Naive thymus-derived CD8-positive, alpha-beta T cell (primary cell): Measurements from ENCODE around the gene PAXX. TPM values are rescaled to one million over a fixed set of nuclear protein-coding genes. Genes with fewer than 3 reads are reported as not detected.
"Not testable (repeated sequence)": the region's sequence is repeated elsewhere in the genome, so short reads cannot be mapped to it uniquely, and the experiment has no call there.

Source experiments
- ATAC-seq, 2 donors: fragments of 150-1000 bp; cut with Tn5 transposase in 1 of 2; sonication (Bioruptor Pico), chemical (Tn5 transposase) in 1 of 2; 1 replicate in 1 of 2; 2 replicates in 1 of 2; pipeline ENCODE4 v1.10.0; 2021; ENCODE audit warnings: mild to moderate bottlenecking in 2 of 2, moderate library complexity in 2 of 2
- POLR2A ChIA-PET: fragments of 350-600 bp; sonication (Branson Sonifier 250); formaldehyde crosslinking; loops from one replicate; lab custom pipeline; 2021; ENCODE audit warnings: antibody characterized with exemption; lab: Charles Lee
- DNase-seq, 10 donors: peaks; one replicate each; pipeline versions ENCODE4 v3.0.0 to v3.0.0-alpha.2; 2020 to 2022
- H3K27ac Mint-ChIP-seq, 10 donors: one replicate each; pipeline ENCODE4 v1.8.0; 2020 to 2022; ENCODE audit warnings: mild to moderate bottlenecking in 10 of 10, mixed read lengths in 10 of 10, moderate library complexity in 4 of 10, inconsistent platforms in 1 of 10
- H3K27me3 Mint-ChIP-seq, 5 donors: one replicate each; pipeline ENCODE4 v1.8.0; 2021 to 2022; ENCODE audit warnings: mixed read lengths in 5 of 5
- H3K36me3 Mint-ChIP-seq, 3 donors: one replicate each; pipeline ENCODE4 v1.8.0; 2020 to 2022; ENCODE audit warnings: mixed read lengths in 3 of 3, mild to moderate bottlenecking in 2 of 3, inconsistent platforms in 1 of 3
- H3K4me1 Mint-ChIP-seq, 4 donors: one replicate each; pipeline ENCODE4 v1.8.0; 2021 to 2022; ENCODE audit warnings: mixed read lengths in 4 of 4
- H3K4me3 Mint-ChIP-seq, 10 donors: one replicate each; pipeline ENCODE4 v1.8.0; 2020 to 2022; ENCODE audit warnings: mild to moderate bottlenecking in 10 of 10, mixed read lengths in 10 of 10, moderate library complexity in 6 of 10, inconsistent platforms in 1 of 10
- H3K9me3 Mint-ChIP-seq, 9 donors: one replicate each; pipeline ENCODE4 v1.8.0; 2020 to 2022; ENCODE audit warnings: mixed read lengths in 9 of 9, mild to moderate bottlenecking in 3 of 9, inconsistent platforms in 1 of 9, moderate library complexity in 1 of 9
- polyA plus RNA-seq, 3 donors: library from polyadenylated mRNA; unstranded; fragments of 300-500 nt; fragmentation: Illumina TruSeq; gene quantifications; one replicate each; pipeline ENCODE4 v1.2.3, GENCODE V29; 2021
- total RNA-seq, 8 experiments: library from RNA in 2 of 8; stranded (reverse) in 2 of 8; gene quantifications; one replicate each; pipeline ENCODE4 v1.2.3 and lab custom pipeline; 2021 to 2026

Gene PAXX
- total and polyA plus RNA-seq, 5 experiments from 2014 or later = 104 to 137 (median 119) TPM

DNA sequence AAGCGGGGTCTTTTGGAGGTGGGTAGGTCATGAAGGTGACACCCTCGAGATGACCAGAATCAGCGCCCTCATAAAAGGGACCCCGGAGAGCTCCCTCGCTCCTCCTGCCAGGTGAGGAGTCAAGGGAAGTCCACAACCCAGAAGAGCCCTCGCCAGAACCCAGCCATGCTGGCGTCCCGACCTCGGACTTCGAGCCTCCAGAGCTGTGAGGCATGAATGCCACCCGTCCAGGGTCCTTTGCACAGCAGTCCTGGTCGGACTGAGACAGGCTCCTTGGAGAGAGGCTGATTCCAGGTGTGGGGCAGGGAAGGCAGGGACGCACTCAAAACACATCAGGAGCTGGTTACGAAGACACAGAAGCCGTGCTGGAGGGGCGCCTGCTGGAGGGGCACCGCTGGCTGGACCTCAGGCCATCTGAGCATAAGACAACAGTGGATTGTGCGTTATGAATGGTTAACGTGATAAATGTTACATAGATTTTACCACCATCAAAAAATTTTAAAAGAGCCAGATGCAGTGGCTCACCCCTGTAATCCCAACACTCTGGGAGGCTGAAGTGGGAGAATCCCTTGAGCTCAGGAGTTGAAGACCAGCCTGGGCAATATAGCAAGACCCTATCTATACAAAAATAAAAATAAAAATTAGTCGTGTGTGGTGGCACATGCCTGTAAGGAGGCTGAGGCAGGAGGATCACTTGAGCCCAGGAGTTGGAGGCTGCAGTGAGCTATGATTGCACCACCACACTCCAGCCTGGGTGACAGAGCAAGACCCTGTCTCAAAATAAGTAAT, 9.8 kb downstream of the PAXX start:
- POLR2A ChIA-PET = interaction anchor here (0.6 to 2.6 kb wide), 3 partner anchors 9 to 197 kb away, joined by 3 to 8 read pairs (median 5); partner anchors contain the start of gene PAXX
- no peak for ATAC-seq
- H3K36me3 Mint-ChIP-seq = no peaks in the 10 kb centered on the region
- peaks cover 23 to 37% (median 31%) of the 10 kb centered on the region in 4 donors for H3K4me1 Mint-ChIP-seq
- no peak for DNase-seq
- H3K27ac Mint-ChIP-seq = no peak overlapping the region
- no peak overlapping the region for H3K4me3 Mint-ChIP-seq
- H3K27me3 Mint-ChIP-seq = no peaks in the 10 kb centered on the region
- no peaks in the 10 kb centered on the region for H3K9me3 Mint-ChIP-seq

DNA sequence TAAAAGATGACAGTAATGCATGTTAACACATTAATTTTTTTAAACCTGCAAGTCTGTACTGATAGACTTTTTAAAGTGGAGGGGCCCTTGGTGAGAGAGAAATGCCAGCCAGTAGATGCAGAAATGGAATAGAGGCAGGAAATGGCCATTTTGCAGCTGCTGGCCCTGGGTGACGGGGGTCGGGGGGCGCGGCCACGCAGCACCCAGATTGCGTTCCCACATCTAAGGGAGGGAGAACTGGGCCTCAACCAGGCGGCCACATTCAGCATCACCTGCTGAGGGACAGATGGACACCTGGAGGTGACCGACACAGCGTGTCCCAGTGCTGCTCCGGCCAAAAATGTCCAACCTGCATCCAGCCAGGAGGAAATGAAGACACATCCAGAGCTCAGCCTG, 10.4 kb downstream of the PAXX start:
- ATAC-seq = no peak
- no peak overlapping the region for H3K4me3 Mint-ChIP-seq
- no peak for DNase-seq
- no peak overlapping the region for H3K27ac Mint-ChIP-seq
- H3K27me3 Mint-ChIP-seq = no peaks in the 10 kb centered on the region
- H3K4me1 Mint-ChIP-seq = peaks cover 21 to 33% (median 28%) of the 10 kb centered on the region in 4 donors
- no peaks in the 10 kb centered on the region for H3K9me3 Mint-ChIP-seq
- POLR2A ChIA-PET = interaction anchor here (0.6 to 2.6 kb wide), 3 partner anchors 10 to 198 kb away, joined by 3 to 8 read pairs (median 5); partner anchors contain the start of gene PAXX
- no peaks in the 10 kb centered on the region for H3K36me3 Mint-ChIP-seq

DNA sequence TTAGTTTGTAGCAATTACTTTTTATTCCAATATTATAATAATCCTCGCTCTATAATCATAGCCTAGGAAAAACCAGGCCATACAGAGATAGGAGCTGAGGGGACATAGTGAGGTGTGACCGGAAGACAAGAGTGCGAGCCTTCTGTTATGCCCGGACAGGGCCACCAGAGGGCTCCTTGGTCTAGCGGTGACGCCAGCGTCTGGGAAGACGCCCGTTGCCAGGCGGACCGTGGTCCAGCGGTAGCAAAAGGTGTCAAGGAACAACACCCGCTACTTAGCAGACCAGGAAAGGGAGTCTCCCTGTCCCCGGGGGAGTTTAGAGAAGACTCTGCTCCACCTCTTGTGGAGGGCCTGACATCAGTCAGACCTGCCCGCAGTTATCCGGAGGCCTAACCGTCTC, 12.1 kb downstream of the PAXX start:
- peaks cover 12 to 21% (median 17%) of the 10 kb centered on the region in 4 donors for H3K4me1 Mint-ChIP-seq
- H3K9me3 Mint-ChIP-seq, POLR2A ChIA-PET, H3K36me3 Mint-ChIP-seq, H3K27ac Mint-ChIP-seq, ATAC-seq, H3K4me3 Mint-ChIP-seq, H3K27me3 Mint-ChIP-seq: not testable (repeated sequence)
- peak in 1 of 10 donors; percentile 13 for DNase-seq

DNA sequence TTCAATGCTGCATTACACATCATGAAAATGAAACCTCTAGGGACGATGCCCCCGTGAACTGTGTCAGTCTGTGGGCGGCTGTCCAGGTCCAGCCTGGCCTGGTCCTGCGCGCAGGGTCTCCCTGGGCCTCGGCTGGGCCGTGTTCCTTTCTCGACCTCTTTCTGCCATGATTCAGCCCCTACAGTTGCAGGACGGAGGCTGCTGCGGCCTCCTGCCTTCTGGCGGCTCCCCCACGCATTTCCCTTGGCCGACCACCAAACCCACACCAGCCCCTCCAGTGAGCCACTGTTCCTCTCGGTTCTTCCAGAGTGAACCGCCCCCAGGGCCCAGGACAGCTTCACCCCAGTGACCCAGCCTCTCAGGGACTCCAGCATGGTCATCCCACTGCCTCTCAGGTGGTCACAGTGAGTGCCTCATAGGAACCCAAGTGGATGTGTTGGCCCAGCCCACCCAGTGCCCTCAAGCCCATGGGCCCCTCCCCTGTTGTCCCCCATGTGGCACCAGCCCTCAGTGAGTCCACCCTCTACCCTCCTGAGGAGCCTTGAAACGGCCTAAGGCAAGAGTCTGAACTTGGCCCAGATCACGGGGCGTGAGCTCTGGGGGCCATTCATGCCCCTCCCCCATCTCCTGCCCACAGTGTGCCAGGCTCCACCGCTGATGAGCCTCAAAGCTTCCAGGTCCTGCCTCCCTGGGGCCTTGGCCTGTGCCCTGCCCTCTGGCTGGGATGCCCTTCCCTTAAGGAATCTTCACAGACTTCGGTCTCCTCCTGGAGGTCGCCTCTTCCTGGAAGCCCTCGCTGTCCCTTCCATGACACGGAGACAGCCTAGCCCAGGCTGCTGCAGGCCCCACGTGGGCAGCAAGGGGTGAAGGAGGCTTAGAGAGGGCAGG, 14.1 kb downstream of the PAXX start:
- ATAC-seq (no peak), DNase-seq (no peak)
- H3K9me3 Mint-ChIP-seq = no peaks in the 10 kb centered on the region
- H3K4me3 Mint-ChIP-seq = no peak overlapping the region
- H3K27ac Mint-ChIP-seq = peak overlapping the region in 1 of 10 donors; percentile 15
- POLR2A ChIA-PET = no interaction called here
- peaks cover 5 to 7% (median 6%) of the 10 kb centered on the region in 4 donors for H3K4me1 Mint-ChIP-seq
- H3K36me3 Mint-ChIP-seq = peaks cover 0 to 8% (median 0%) of the 10 kb centered on the region in 3 donors
- H3K27me3 Mint-ChIP-seq = no peaks in the 10 kb centered on the region

DNA sequence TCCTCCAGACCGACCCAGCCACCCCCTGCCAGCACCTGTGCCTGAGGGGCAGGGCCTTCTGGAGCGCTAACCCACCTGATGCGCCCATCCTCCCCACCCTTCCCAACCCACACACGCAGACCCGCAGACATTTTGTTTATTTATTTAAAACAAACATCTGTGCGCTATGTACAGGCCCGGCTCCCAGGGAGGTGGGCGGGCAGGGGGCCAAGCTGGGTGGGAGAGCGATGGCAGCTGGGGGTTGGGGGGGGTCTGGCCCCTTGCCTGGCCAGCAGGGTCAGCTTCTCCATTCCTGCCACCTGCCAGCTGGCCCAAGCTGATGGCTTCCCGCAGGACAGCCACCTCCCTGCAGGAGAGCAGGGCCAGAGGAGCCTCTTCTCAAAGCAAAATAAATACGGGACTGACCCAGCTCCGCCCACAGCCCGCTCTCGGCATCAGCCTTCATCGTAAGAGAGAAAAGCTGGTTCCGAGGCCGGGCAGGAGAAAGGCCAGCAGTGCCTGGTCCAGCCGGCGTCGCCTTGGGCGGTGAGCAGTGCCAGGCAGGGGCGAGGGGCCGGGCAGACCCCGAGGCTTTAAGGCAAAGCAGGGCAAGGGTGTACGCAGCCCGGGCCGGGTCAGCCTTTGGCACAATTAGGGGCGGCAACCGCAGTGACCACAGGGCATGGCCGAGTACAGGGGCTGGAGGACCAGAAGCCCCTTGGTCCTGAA, 15.0 kb downstream of the PAXX start:
- Mint-ChIP-seq H3K4me1 (peaks cover 5 to 7% (median 6%) of the 10 kb centered on the region in 4 donors), H3K27ac (no peak overlapping the region), H3K4me3 (no peak overlapping the region), H3K36me3 (peaks cover 0 to 12% (median 0%) of the 10 kb centered on the region in 3 donors), H3K27me3 (no peaks in the 10 kb centered on the region), H3K9me3 (no peaks in the 10 kb centered on the region)
- ATAC-seq (no peak), DNase-seq (no peak)
- POLR2A ChIA-PET = interaction anchor here (1.1 kb wide), 1 partner anchor 11 kb away, joined by 4 read pairs; the partner anchor contains the start of gene CLIC3

DNA sequence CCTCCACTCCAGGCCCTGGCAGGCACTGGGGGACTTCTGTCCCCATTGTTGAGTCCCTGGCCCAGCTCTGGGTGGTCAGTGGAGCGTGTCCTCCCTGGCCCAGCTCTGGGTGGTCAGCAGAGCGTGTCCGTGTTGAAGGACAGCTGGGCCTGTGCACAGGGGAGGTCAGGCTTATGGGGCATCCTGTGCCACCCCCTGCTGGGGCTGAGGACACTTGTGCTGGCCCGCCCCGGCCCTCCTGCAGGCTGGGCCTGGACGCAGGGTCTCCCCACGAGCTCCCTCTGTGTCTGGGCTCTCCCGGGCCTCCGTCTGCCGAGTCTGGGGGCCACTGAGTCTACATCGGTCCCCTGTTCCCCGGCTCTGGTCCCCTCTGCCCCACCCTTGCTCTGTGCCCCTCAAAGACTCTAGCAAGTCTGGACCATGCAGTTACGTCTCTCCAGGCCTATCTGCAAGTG, 15.6 kb downstream of the PAXX start:
- DNase-seq = no peak
- Mint-ChIP-seq H3K36me3 (peaks cover 0 to 14% (median 0%) of the 10 kb centered on the region in 3 donors), H3K4me1 (peaks cover 5 to 7% (median 6%) of the 10 kb centered on the region in 4 donors), H3K27ac (no peak overlapping the region), H3K9me3 (no peaks in the 10 kb centered on the region), H3K27me3 (no peaks in the 10 kb centered on the region), H3K4me3 (no peak overlapping the region)
- POLR2A ChIA-PET = interaction anchor here (1.1 kb wide), 1 partner anchor 11 kb away, joined by 4 read pairs; the partner anchor contains the start of gene CLIC3
- ATAC-seq = no peak

DNA sequence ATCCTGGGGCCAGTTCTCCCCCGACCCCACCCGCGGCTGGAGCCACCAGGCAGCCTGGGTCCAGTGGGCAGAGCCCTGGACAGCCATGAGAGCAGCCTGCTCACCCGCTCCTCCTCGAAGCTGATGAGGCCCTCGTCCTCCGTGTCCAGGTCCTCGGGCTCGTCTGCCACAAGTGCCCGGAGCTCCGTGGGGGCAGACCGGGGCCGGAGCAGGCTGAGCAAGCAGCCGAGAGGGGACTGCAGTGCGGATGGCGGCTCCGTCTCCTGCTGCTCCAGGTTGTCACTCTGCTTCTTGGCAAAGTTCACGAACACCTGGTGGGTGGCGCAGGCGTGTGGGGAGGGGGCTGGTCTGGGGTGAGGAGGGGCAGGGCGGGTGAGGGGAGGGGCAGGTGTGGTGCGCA, 16.1 kb downstream of the PAXX start:
- H3K4me3 Mint-ChIP-seq = no peak overlapping the region
- H3K27ac Mint-ChIP-seq = no peak overlapping the region
- H3K9me3 Mint-ChIP-seq = no peaks in the 10 kb centered on the region
- H3K27me3 Mint-ChIP-seq = no peaks in the 10 kb centered on the region
- no peak for DNase-seq
- POLR2A ChIA-PET = interaction anchor here (1.1 kb wide), 1 partner anchor 12 kb away, joined by 4 read pairs; the partner anchor contains the start of gene CLIC3
- peaks cover 0 to 14% (median 0%) of the 10 kb centered on the region in 3 donors for H3K36me3 Mint-ChIP-seq
- H3K4me1 Mint-ChIP-seq = peaks cover 5 to 7% (median 6%) of the 10 kb centered on the region in 4 donors
- no peak for ATAC-seq

DNA sequence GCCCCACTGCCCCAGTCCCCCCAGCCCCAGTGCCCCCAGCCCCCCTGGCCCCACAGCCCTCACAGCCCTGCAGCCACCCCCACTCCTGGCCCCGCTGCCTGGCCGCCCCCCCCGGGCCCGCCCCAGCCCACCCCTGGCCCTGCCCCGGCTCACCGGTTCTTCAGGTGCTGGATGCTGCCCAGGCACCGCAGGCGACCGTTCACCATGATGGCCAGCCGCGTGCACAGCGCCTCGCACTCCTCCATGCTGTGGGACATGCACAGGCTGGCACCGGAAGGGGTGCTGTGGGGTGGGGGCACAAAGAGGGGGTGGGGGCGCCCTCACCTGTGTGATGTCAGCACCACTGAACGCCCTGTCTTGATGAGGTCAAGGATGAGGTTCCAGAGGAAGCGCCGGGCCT, 17.0 kb downstream of the PAXX start:
- Mint-ChIP-seq H3K27me3 (no peaks in the 10 kb centered on the region), H3K27ac (no peak overlapping the region), H3K9me3 (no peaks in the 10 kb centered on the region), H3K4me3 (no peak overlapping the region), H3K4me1 (peaks cover 5 to 7% (median 6%) of the 10 kb centered on the region in 4 donors), H3K36me3 (peaks cover 0 to 14% (median 0%) of the 10 kb centered on the region in 3 donors)
- ATAC-seq (no peak), DNase-seq (no peak)
- POLR2A ChIA-PET = interaction anchor here (1.2 kb wide), 1 partner anchor 13 kb away, joined by 5 read pairs; the partner anchor contains the start of gene CLIC3

DNA sequence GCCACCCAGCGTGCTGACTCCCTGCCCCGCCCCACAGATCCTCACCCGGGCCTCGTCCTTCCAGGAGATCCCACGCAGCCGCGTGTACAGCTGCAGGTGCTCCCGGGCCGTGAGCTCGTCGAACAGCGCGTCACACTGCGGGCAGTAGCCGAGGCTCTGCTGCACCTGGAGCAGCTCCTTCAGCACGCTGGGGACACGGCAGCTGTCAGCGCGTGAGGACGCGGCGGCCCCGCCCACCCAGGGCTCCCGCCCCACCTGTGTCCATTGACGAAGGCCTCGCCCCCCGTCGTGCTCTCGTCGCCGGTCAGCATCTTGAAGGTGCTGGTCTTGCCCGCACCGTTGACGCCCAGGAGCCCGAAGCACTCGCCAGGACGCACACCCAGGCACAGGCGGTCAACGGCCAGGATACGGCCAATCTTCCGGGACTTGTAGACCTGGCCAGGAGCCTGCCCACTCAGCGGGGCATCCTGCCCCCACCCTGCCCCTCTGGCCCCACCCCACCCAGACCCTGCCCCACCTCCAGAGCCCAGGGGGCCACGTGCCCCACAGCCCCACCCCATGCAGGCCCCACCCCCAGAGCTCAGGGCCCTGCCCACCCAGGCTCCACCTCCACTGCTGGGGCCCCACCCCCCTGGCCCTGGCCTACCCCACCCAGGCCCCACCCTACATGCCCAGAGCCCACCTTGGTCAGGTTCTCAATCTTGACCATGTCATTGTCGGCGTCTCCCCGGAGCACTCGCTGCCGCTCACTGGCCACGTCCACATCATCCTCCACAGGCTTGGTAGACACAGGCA, 17.9 kb downstream of the PAXX start:
- ATAC-seq (no peak), DNase-seq (no peak)
- H3K9me3 Mint-ChIP-seq = no peaks in the 10 kb centered on the region
- H3K27me3 Mint-ChIP-seq = no peaks in the 10 kb centered on the region
- H3K36me3 Mint-ChIP-seq = peaks cover 0 to 16% (median 0%) of the 10 kb centered on the region in 3 donors
- POLR2A ChIA-PET = interaction anchor here (1.2 kb wide), 1 partner anchor 14 kb away, joined by 5 read pairs; the partner anchor contains the start of gene CLIC3
- H3K4me1 Mint-ChIP-seq = peaks cover 0 to 3% (median 2%) of the 10 kb centered on the region in 4 donors
- H3K4me3 Mint-ChIP-seq = no peak overlapping the region
- H3K27ac Mint-ChIP-seq = no peak overlapping the region

DNA sequence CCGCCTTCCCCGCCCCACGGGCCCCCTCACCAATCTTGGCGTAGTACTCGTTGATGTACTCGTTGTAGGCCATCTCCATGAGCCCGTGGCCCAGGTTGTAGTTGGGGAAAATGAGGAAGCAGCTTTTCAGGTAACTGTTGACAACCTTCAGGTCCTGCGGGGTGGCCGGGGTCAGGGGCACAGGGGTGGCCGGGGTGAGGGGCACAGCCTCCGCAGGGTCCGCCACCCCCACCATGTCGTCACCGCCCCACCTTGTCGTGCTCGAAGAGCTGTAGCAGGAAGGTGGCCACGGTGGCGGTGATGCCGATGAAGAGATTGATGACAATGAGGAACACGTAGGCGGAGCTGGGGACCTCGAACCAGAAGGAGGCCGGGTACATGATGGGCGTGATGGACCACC, 18.9 kb downstream of the PAXX start:
- POLR2A ChIA-PET = no interaction called here

DNA sequence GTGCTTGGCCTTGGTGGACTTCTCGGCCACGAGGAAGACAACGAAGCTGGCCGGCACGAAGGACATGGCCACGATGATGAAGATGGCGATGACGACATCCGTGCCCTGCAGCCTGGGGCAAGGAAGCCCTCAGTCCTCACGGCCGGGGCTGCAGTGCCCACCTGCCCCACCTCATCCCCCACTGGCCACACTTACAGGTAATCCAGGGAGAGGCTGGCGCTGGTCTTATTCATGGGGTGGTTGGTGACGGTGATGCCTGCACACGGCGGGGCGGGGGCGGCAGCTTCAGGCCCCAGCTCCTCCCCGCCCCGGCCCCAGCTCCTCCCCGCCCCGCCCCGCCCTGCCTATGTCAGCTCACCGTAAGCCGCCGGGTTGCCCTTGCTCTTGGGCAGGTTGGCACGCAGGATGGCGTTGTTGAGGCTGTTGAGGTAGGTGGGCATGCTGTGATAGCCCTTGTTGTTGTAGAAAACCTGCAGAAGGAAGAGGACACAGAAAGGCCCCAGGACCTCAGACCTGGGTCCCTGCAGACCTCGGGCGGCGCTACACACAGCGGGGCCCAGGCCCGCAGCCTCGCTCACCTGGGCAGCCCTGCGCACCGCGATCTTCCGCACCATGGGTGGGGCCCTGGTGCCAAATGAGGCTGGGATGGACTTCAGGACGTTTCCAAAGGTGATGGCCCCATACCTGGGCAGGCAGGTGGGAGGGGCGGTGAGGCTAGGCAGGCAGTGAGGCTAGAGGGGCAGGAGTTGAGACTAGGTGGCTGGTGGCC, 19.9 kb downstream of the PAXX start:
- ATAC-seq (no peak), DNase-seq (no peak)
- H3K4me3 Mint-ChIP-seq = no peak overlapping the region
- POLR2A ChIA-PET = no interaction called here
- H3K27ac Mint-ChIP-seq = no peak overlapping the region
- H3K36me3 Mint-ChIP-seq = peaks cover 0 to 20% (median 0%) of the 10 kb centered on the region in 3 donors
- H3K27me3 Mint-ChIP-seq = no peaks in the 10 kb centered on the region
- no peaks in the 10 kb centered on the region for H3K9me3 Mint-ChIP-seq
- no peaks in the 10 kb centered on the region for H3K4me1 Mint-ChIP-seq

More for the DNA sequence above, 18.9 kb downstream of the PAXX start:
- DNase-seq (no peak), ATAC-seq (no peak)
- Mint-ChIP-seq H3K36me3 (peaks cover 0 to 16% (median 0%) of the 10 kb centered on the region in 3 donors), H3K9me3 (no peaks in the 10 kb centered on the region), H3K27me3 (no peaks in the 10 kb centered on the region), H3K4me1 (peaks cover 0 to 1% (median under 1%) of the 10 kb centered on the region in 4 donors), H3K27ac (no peak overlapping the region), H3K4me3 (no peak overlapping the region)
